H9 (cell line): ENCODE measurements around the gene LZTS3. TPM values are rescaled to one million over a fixed set of nuclear protein-coding genes. Genes with fewer than 3 reads are reported as not detected.
A peak's percentile ranks its signal among the peaks of the same experiment; 100 is the strongest.

Experiments used
- DNase-seq: peaks from one replicate; pipeline ENCODE4 v3.0.0-alpha.2; 2017
- H2AFZ ChIP-seq: one replicate; pipeline ENCODE4 v1.6.1; 2013; ENCODE audit warnings: mild to moderate bottlenecking, low read length, control low read depth, moderate library complexity
- H2AK5ac ChIP-seq: 2 replicates; pipeline ENCODE4 v1.6.1; 2013; ENCODE audit warnings: low read length, control low read depth, mixed read lengths; ENCODE audit not compliant: insufficient read length
- H2BK120ac ChIP-seq: one replicate; pipeline ENCODE4 v1.6.1; 2013; ENCODE audit warnings: low read depth, mild to moderate bottlenecking, low read length, control low read depth, inconsistent platforms; ENCODE audit not compliant: poor library complexity, severe bottlenecking
- H2BK12ac ChIP-seq: 2 replicates; pipeline ENCODE4 v1.6.1; 2013; ENCODE audit warnings: low read length, control low read depth, mixed read lengths, low read depth; ENCODE audit not compliant: insufficient read length
- H2BK15ac ChIP-seq: 2 replicates; pipeline ENCODE4 v1.6.1; 2013; ENCODE audit warnings: low read depth, low read length, control low read depth
- H2BK20ac ChIP-seq: one replicate; pipeline ENCODE4 v1.6.1; 2013; ENCODE audit warnings: low read depth, mild to moderate bottlenecking, low read length, control low read depth, inconsistent platforms; ENCODE audit not compliant: poor library complexity, severe bottlenecking
- H2BK5ac ChIP-seq: 2 replicates; pipeline ENCODE4 v1.6.1; 2013; ENCODE audit warnings: low read length, control low read depth, mixed read lengths; ENCODE audit not compliant: insufficient read length
- H3K14ac ChIP-seq: 2 replicates; pipeline ENCODE4 v1.6.1; 2013; ENCODE audit warnings: low read length, control low read depth; ENCODE audit not compliant: insufficient read depth
- H3K18ac ChIP-seq: 2 replicates; pipeline ENCODE4 v1.6.1; 2013; ENCODE audit warnings: low read depth, mild to moderate bottlenecking, mixed read lengths, low read length, control low read depth; ENCODE audit not compliant: insufficient read length
- H3K23ac ChIP-seq: 2 replicates; pipeline ENCODE4 v1.6.1; 2013; ENCODE audit warnings: low read length, control low read depth, mixed read lengths, low read depth; ENCODE audit not compliant: insufficient read length
- H3K23me2 ChIP-seq: 2 replicates; pipeline ENCODE4 v1.6.1; 2013; ENCODE audit warnings: low read depth, mild to moderate bottlenecking, mixed read lengths, low read length, control low read depth; ENCODE audit not compliant: insufficient read length, poor library complexity, severe bottlenecking
- H3K27ac ChIP-seq: 2 replicates; pipeline ENCODE4 v1.5.1; 2013; ENCODE audit warnings: low read length, control low read depth, mixed read lengths, low read depth; ENCODE audit not compliant: insufficient read length
- H3K27me3 ChIP-seq: 2 replicates; pipeline ENCODE4 v1.6.1; 2013; ENCODE audit warnings: low read length, control low read depth, inconsistent platforms; ENCODE audit not compliant: insufficient read depth
- H3K4ac ChIP-seq: 2 replicates; pipeline ENCODE4 v1.6.1; 2013; ENCODE audit warnings: low read depth, mild to moderate bottlenecking, control low read depth, inconsistent platforms, low read length, moderate library complexity
- H3K4me1 ChIP-seq: 2 replicates; pipeline ENCODE4 v1.6.1; 2013; ENCODE audit warnings: low read length, control low read depth, inconsistent platforms; ENCODE audit not compliant: insufficient read depth
- H3K4me2 ChIP-seq: 2 replicates; pipeline ENCODE4 v1.6.1; 2013; ENCODE audit warnings: low read length, control low read depth, mixed read lengths; ENCODE audit not compliant: insufficient read length, insufficient read depth
- H3K56ac ChIP-seq: 2 replicates; pipeline ENCODE4 v1.6.1; 2013; ENCODE audit warnings: low read depth, mild to moderate bottlenecking, mixed read lengths, low read length, control low read depth; ENCODE audit not compliant: insufficient read length
- H3K79me1 ChIP-seq: 2 replicates; pipeline ENCODE4 v1.6.1; 2013; ENCODE audit warnings: low read depth, mild to moderate bottlenecking, moderate library complexity, low read length, control low read depth, inconsistent platforms; ENCODE audit not compliant: insufficient read depth, poor library complexity, severe bottlenecking
- H3K79me2 ChIP-seq: 2 replicates; pipeline ENCODE4 v1.6.1; 2013; ENCODE audit warnings: low read length, control low read depth, inconsistent platforms; ENCODE audit not compliant: insufficient read depth
- H3K9ac ChIP-seq: 2 replicates; pipeline ENCODE4 v1.6.1; 2013; ENCODE audit warnings: low read length, control low read depth, mixed read lengths; ENCODE audit not compliant: insufficient read length; ENCODE audit errors: extremely low read depth
- H3K9me3 ChIP-seq: one replicate; pipeline ENCODE4 v1.6.1; 2013; ENCODE audit warnings: low read depth, low read length, inconsistent platforms; ENCODE audit not compliant: control insufficient read depth
- H3T11ph ChIP-seq: one replicate; pipeline ENCODE4 v1.6.1; 2013; ENCODE audit warnings: mild to moderate bottlenecking, low read length, control low read depth, inconsistent platforms
- H4K20me1 ChIP-seq: one replicate; pipeline ENCODE4 v1.6.1; 2013; ENCODE audit not compliant: control insufficient read depth, insufficient read length, insufficient read depth
- H4K5ac ChIP-seq: 2 replicates; pipeline ENCODE4 v1.6.1; 2013; ENCODE audit warnings: low read depth, mild to moderate bottlenecking, mixed read lengths, low read length, control low read depth; ENCODE audit not compliant: insufficient read length
- H4K8ac ChIP-seq: replicated peaks from 2 replicates; pipeline ENCODE4 v1.6.1; 2013; ENCODE audit warnings: low read length, control low read depth, mixed read lengths, low read depth; ENCODE audit not compliant: insufficient read length
- H4K91ac ChIP-seq: 2 replicates; pipeline ENCODE4 v1.6.1; 2013; ENCODE audit warnings: low read depth, mild to moderate bottlenecking, moderate library complexity, mixed read lengths, low read length, control low read depth; ENCODE audit not compliant: insufficient read length
- H3K27ac Mint-ChIP-seq, 3 experiments: 2 replicates in 2 of 3; 3 replicates in 1 of 3; pipeline ENCODE4 v1.8.0; 2020 to 2021; ENCODE audit warnings: mixed read lengths in 3 of 3, mild to moderate bottlenecking in 1 of 3, moderate library complexity in 1 of 3
- H3K27me3 Mint-ChIP-seq: 2 replicates; pipeline ENCODE4 v1.8.0; 2021; ENCODE audit warnings: low read depth, mild to moderate bottlenecking, moderate library complexity, mixed read lengths
- H3K36me3 Mint-ChIP-seq, 3 experiments: 2 replicates in 2 of 3; 3 replicates in 1 of 3; pipeline ENCODE4 v1.8.0; 2020 to 2021; ENCODE audit warnings: low read depth in 3 of 3, mixed read lengths in 3 of 3; ENCODE audit not compliant: insufficient read depth in 1 of 3
- H3K4me1 Mint-ChIP-seq, 2 experiments: 2 replicates each; pipeline ENCODE4 v1.8.0; 2020; ENCODE audit warnings: mixed read lengths in 2 of 2
- H3K4me3 Mint-ChIP-seq, 2 experiments: 2 replicates in 1 of 2; 3 replicates in 1 of 2; pipeline ENCODE4 v1.8.0; 2020 to 2021; ENCODE audit warnings: mild to moderate bottlenecking in 2 of 2, mixed read lengths in 2 of 2, moderate library complexity in 1 of 2
- H3K9me3 Mint-ChIP-seq, 2 experiments: 2 replicates in 1 of 2; 3 replicates in 1 of 2; pipeline ENCODE4 v1.8.0; 2020; ENCODE audit warnings: mild to moderate bottlenecking in 2 of 2, mixed read lengths in 2 of 2, moderate library complexity in 1 of 2
- WGBS: extraction: QIAGEN DNeasy Blood & Tissue Kit; methylation state at CpG from one replicate; pipeline ENCODE4 v1.1.7; 2013; ENCODE audit warnings: missing lambda C conversion rate, low lambda C conversion rate, mixed read lengths; ENCODE audit not compliant: insufficient read length; ENCODE audit errors: extremely low coverage; 5-methylcytosine and 5-hydroxymethylcytosine counted together
- total RNA-seq: library from RNA; stranded (reverse); gene quantifications from 2 replicates; pipeline ENCODE4 v1.2.1, GENCODE V29; 2021
- TF ChIP-seq, protein P1 (sequence below): fragments of 200-600 bp; sonication (generic); conservative IDR thresholded peaks from 3 replicates; pipeline ENCODE4 v1.8.0; 2021; ENCODE audit warnings: antibody characterized with exemption, mild to moderate bottlenecking

Gene LZTS3
- total RNA-seq, 1 experiment from 2014 or later: 20.8 TPM

DNA sequence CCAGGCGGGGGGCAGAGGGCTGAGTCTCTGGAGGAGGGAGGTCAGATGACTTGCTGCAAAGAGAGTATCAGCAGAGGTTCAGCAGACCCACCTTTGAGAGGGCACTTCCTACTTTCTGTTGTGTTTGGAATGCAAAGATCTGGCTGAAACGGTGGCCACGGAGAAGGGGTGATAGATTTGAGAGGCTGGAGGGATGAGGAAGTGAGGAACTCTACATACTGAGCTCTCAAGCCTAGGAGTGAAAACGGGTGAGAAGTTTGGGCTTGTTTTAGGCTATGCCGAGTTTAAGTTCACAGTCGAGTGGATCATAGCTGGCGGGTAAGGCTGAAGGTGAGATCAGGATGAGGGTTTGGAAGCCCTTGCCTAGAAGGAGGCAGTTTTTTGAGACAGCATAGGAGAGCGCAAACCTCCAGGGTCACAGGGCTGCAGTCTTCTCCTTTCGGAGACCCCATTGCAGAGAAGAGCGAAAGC lies 35.5 kb upstream of the LZTS3 start:
- peaks cover 2% of the 10 kb centered on the region for H3K79me1 ChIP-seq
- no peak overlapping the region for H4K8ac ChIP-seq
- DNase-seq: no peak
- H3K56ac ChIP-seq: no peak overlapping the region
- Mint-ChIP-seq H3K9me3 (no peaks in the 10 kb centered on the region; a peak in 1 of 5 replicates), H3K4me3 (peak overlapping the region; percentile 92 to 98), H3K4me1 (peaks cover 10 to 18% of the 10 kb centered on the region in 2 experiments; a peak in 3 of 4 replicates), H3K27me3 (no peaks in the 10 kb centered on the region), H3K36me3 (peaks cover 13 to 17% (median 13%) of the 10 kb centered on the region in 3 experiments; a peak in 6 of 7 replicates), H3K27ac (peak overlapping the region; percentile 63 to 86 (median 76); a peak in 6 of 7 replicates)
- H2BK5ac ChIP-seq: no peak overlapping the region
- H3K79me2 ChIP-seq: peaks cover 9% of the 10 kb centered on the region; the same call in 1 of the 2 replicates
- H3K18ac ChIP-seq: no peak overlapping the region
- H4K5ac ChIP-seq: no peak overlapping the region
- H3K23ac ChIP-seq: no peak overlapping the region
- no peak overlapping the region for H2BK20ac ChIP-seq
- H2AK5ac ChIP-seq: no peak overlapping the region
- peak overlapping the region; percentile 95 for H3K4me2 ChIP-seq
- H4K20me1 ChIP-seq: peaks cover 4% of the 10 kb centered on the region
- H3K9ac ChIP-seq: peak overlapping the region; percentile 75
- no peak overlapping the region for H3K27ac ChIP-seq
- peaks cover 14% of the 10 kb centered on the region for H3K23me2 ChIP-seq
- no peak overlapping the region for H4K91ac ChIP-seq
- no peak overlapping the region for H3T11ph ChIP-seq
- no peak overlapping the region for H2BK120ac ChIP-seq
- no peaks in the 10 kb centered on the region for H3K9me3 ChIP-seq
- no CpG with 5 or more reads among the region's 10 CpGs for WGBS
- no peak overlapping the region for H3K14ac ChIP-seq
- H2BK12ac ChIP-seq: no peak overlapping the region
- H3K27me3 ChIP-seq: no peaks in the 10 kb centered on the region
- no peak overlapping the region for H2AFZ ChIP-seq
- H2BK15ac ChIP-seq: no peak overlapping the region
- no peak overlapping the region for H3K4ac ChIP-seq
- no peaks in the 10 kb centered on the region for H3K4me1 ChIP-seq
- TF ChIP-seq, protein P1, sequence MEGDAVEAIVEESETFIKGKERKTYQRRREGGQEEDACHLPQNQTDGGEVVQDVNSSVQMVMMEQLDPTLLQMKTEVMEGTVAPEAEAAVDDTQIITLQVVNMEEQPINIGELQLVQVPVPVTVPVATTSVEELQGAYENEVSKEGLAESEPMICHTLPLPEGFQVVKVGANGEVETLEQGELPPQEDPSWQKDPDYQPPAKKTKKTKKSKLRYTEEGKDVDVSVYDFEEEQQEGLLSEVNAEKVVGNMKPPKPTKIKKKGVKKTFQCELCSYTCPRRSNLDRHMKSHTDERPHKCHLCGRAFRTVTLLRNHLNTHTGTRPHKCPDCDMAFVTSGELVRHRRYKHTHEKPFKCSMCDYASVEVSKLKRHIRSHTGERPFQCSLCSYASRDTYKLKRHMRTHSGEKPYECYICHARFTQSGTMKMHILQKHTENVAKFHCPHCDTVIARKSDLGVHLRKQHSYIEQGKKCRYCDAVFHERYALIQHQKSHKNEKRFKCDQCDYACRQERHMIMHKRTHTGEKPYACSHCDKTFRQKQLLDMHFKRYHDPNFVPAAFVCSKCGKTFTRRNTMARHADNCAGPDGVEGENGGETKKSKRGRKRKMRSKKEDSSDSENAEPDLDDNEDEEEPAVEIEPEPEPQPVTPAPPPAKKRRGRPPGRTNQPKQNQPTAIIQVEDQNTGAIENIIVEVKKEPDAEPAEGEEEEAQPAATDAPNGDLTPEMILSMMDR: no peak
